Heart right ventricle (tissue), 16 donors: ENCODE measurements around the gene WNT5B. TPM values are rescaled to one million over a fixed set of nuclear protein-coding genes. Genes with fewer than 3 reads are reported as not detected.

ENCODE experiments used
- ATAC-seq, 8 donors: fragments of 200-7000 bp; cut with Tn5 transposase; one replicate each; pipeline ENCODE4 v1.9.1; 2020; ENCODE audit warnings: mild to moderate bottlenecking in 8 of 8, moderate library complexity in 8 of 8, moderate number of reproducible peaks in 1 of 8
- DNase-seq, 2 donors: peaks; one replicate each; pipeline ENCODE4 v3.0.0-alpha.2; 2020
- H3K27ac ChIP-seq, 10 donors: fragments of 200-600 bp; sonication (generic) in 2 of 10; one replicate each; pipeline versions ENCODE4 v1.5.0 to v1.8.0; 2020 to 2022; ENCODE audit warnings: mild to moderate bottlenecking in 3 of 10
- H3K27me3 ChIP-seq, 7 donors: fragments of 200-600 bp; one replicate each; pipeline ENCODE4 v1.8.0; 2021 to 2022; ENCODE audit warnings: mild to moderate bottlenecking in 2 of 7
- H3K36me3 ChIP-seq, 9 donors: fragments of 200-600 bp; sonication (generic) in 1 of 9; one replicate each; pipeline versions ENCODE4 v1.5.0 to v1.8.0; 2020 to 2022; ENCODE audit warnings: mild to moderate bottlenecking in 2 of 9
- H3K4me1 ChIP-seq, 9 donors: fragments of 200-600 bp; sonication (generic) in 1 of 9; one replicate each; pipeline versions ENCODE4 v1.5.0 to v1.8.0; 2020 to 2022; ENCODE audit warnings: mild to moderate bottlenecking in 4 of 9
- H3K4me3 ChIP-seq, 10 donors: fragments of 200-600 bp; sonication (generic) in 2 of 10; one replicate each; pipeline versions ENCODE4 v1.5.0 to v1.8.0; 2020 to 2022; ENCODE audit warnings: mild to moderate bottlenecking in 7 of 10, moderate library complexity in 2 of 10
- H3K9me3 ChIP-seq, 11 donors: fragments of 200-600 bp in 10 of 11; sonication (generic) in 2 of 11; one replicate each; pipeline versions ENCODE4 v1.5.0 to v1.8.0; 2013 to 2022; ENCODE audit warnings: mild to moderate bottlenecking in 2 of 11, control low read depth in 1 of 11, moderate library complexity in 1 of 11
- WGBS, 2 donors: extraction: QIAGEN DNeasy Blood & Tissue Kit; methylation state at CpG; one replicate each; pipeline ENCODE4 v1.1.7; 2013; ENCODE audit warnings: inconsistent platforms in 1 of 2; 5-methylcytosine and 5-hydroxymethylcytosine counted together
- intact Hi-C, 10 donors: fragments of 100-400 bp; cut with DNase I; formaldehyde crosslinking; loops; one replicate each; pipeline versions ENCODE4 v1.11.1 to v1.14.2; 2022
- polyA plus RNA-seq, 2 donors: library from polyadenylated mRNA; stranded (reverse); fragments of 200-250 nt; gene quantifications; one replicate each; pipeline ENCODE4 v1.2.3, GENCODE V29; 2013
- total RNA-seq, 10 donors: library from RNA; stranded (reverse); fragmentation: NEBNext Ultra II Directional in 3 of 10; extraction: Animal tissue kit (Norgen Biotek cat#: 25700) in 3 of 10; gene quantifications; one replicate each; pipeline versions ENCODE4 v1.2.1 to v1.2.4, GENCODE V29; 2021 to 2023
- TF ChIP-seq, protein P1 (sequence below), 9 donors: fragments of 200-600 bp; sonication (generic) in 2 of 9; IDR thresholded peaks; one replicate each; pipeline versions ENCODE4 v1.5.0 to v1.8.0; 2021 to 2022; ENCODE audit warnings: antibody characterized with exemption in 9 of 9, mild to moderate bottlenecking in 5 of 9, moderate library complexity in 1 of 9
- donor health status: Arrhythmogenic right ventricular cardiomyopathy.
- donor health status: ischemic (EF 13 %, LVEDD 7.1; RV severe dilation, severe dysfunction).
- donor health status: healthy with polysubstance abuse.
- donor health status: DM: no; HTN: yes; CAD: no.
- donor health status: DM: no; HTN: no; CAD: no.
- donor health status: ischemic (EF 25% LVEDD 6.9; RV normal size, moderate dysfunction).
- donor health status: ischemic (EF 25% LVEDD 5.7; RV mildly dilated, moderate dysfunction).
- donor health status: healthy.
- donor health status: DM: yes; HTN: yes; CAD: no.
- donor health status: Ischemic cardiomyopathy.
- donor health status: ischemic (EF 35%, LVEDD 5.7; RV mildly dilated, moderate dysfunction).
- donor health status: nonischemic (EF 11% LVEDD 7.7; RV severe dilation, severe dysfunction).
- donor health status: DM: yes; HTN: yes; CAD: no.
- donor health status: PGD.
- donor health status: ischemic (EF 29% LVEDD 5.4; RV normal size, mild dysfunction).
- donor health status: nonischemic (EF 23%, LVEDD 6.1; RV moderate dilation, normal function).

WNT5B gene
- total and polyA plus RNA-seq, 12 donors, result 0.34 to 2.5 (median 1.6) TPM

DNA sequence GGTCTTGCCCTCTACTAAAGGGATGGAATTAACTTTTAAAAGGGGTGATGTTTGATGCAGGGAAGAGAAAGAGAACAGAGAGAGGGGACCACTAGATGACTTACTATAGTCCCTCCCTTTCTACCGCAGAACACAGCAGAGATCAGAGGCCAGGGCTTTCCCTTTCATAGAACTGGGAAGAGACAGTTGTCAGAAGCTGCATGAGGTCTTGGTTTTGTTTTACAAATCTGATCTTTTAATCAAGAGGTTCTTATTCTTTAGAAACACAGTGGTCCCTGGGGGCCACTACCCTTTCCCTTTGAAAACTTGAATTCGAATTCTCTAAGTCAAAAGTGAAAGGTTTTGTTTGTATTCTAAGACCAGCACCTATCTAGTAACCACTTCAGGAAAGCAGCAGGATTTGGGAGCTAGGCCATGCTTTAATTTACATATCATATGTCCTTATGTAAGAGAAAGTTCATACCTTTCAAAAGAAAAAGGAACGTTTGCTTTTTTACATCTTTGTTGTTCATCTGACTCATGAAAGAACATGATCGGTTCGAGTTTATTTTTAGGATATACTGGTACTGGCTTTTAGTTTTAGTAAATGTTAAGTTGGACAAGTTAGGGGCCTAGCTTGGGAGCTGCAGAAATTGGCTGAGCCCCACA is 41.0 kb upstream of the WNT5B start:
- Histone ChIP-seq H3K27me3 (no peaks in the 10 kb centered on the region), H3K4me3 (no peak overlapping the region), H3K4me1 (peaks cover 7 to 69% (median 60%) of the 10 kb centered on the region in 9 donors), H3K36me3 (peaks cover 0 to 19% (median 0%) of the 10 kb centered on the region in 9 donors), H3K9me3 (no peaks in the 10 kb centered on the region), H3K27ac (peak overlapping the region in 6 of 10 donors; percentile 11 to 81 (median 36))
- no peak for ATAC-seq
- WGBS, 2 donors, result 33 to 46% methylated on average over 5 of the region's 5 CpGs
- DNase-seq, result no peak
- intact Hi-C loops, result loop anchor here in 4 of 10 donors (5.0 to 10.0 kb wide), 4 partner anchors 633 to 1023 kb away; partner anchors contain the start of gene RAD52 (in 1 of the 4)
- TF ChIP-seq, protein P1, sequence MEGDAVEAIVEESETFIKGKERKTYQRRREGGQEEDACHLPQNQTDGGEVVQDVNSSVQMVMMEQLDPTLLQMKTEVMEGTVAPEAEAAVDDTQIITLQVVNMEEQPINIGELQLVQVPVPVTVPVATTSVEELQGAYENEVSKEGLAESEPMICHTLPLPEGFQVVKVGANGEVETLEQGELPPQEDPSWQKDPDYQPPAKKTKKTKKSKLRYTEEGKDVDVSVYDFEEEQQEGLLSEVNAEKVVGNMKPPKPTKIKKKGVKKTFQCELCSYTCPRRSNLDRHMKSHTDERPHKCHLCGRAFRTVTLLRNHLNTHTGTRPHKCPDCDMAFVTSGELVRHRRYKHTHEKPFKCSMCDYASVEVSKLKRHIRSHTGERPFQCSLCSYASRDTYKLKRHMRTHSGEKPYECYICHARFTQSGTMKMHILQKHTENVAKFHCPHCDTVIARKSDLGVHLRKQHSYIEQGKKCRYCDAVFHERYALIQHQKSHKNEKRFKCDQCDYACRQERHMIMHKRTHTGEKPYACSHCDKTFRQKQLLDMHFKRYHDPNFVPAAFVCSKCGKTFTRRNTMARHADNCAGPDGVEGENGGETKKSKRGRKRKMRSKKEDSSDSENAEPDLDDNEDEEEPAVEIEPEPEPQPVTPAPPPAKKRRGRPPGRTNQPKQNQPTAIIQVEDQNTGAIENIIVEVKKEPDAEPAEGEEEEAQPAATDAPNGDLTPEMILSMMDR (IDR thresholded peaks at IDR 0.05), result no peak

GRCh38 chr12:1588575-1588947 is 40.5 kb upstream of the WNT5B start:
- WGBS, 2 donors, result 83 to 86% methylated on average over 3 of the region's 3 CpGs
- ATAC-seq (no peak), DNase-seq (no peak)
- H3K4me3 ChIP-seq, result no peak overlapping the region
- H3K9me3 ChIP-seq, result no peaks in the 10 kb centered on the region
- no peaks in the 10 kb centered on the region for H3K27me3 ChIP-seq
- peaks cover 4 to 70% (median 61%) of the 10 kb centered on the region in 9 donors for H3K4me1 ChIP-seq
- peak overlapping the region in 5 of 10 donors; percentile 18 to 81 (median 39) for H3K27ac ChIP-seq
- H3K36me3 ChIP-seq, result peaks cover 0 to 19% (median 0%) of the 10 kb centered on the region in 9 donors
- TF ChIP-seq, protein P1 (IDR thresholded peaks at IDR 0.05), result no peak
- intact Hi-C loops, result loop anchor here in 4 of 10 donors (5.0 to 10.0 kb wide), 4 partner anchors 634 to 1024 kb away; partner anchors contain the start of gene RAD52 (in 1 of the 4)

GRCh38 chr12:1590221-1590979 is 38.6 kb upstream of the WNT5B start:
- intact Hi-C loops, result loop anchor here in 1 of 10 donors (10.0 kb wide), 1 partner anchor 776 kb away; no protein-coding TSS in a partner anchor
- DNase-seq (peak in 1 of 2 donors; percentile 25), ATAC-seq (peak in 4 of 8 donors; percentile 4 to 44 (median 20))
- Histone ChIP-seq H3K4me1 (peaks cover 4 to 72% (median 65%) of the 10 kb centered on the region in 9 donors), H3K27me3 (no peaks in the 10 kb centered on the region), H3K36me3 (peaks cover 0 to 18% (median 0%) of the 10 kb centered on the region in 9 donors), H3K4me3 (peak overlapping the region in 9 of 10 donors; percentile 11 to 98 (median 87)), H3K27ac (peak overlapping the region in 9 of 10 donors; percentile 17 to 96 (median 81)), H3K9me3 (no peaks in the 10 kb centered on the region)
- TF ChIP-seq, protein P1 (IDR thresholded peaks at IDR 0.05), result no peak
- 37 to 52% methylated on average over 12 of the region's 12 CpGs for WGBS, 2 donors

GRCh38 chr12:1591034-1591433 is 38.0 kb upstream of the WNT5B start:
- H3K4me1 ChIP-seq, result peaks cover 4 to 78% (median 70%) of the 10 kb centered on the region in 9 donors
- H3K27ac ChIP-seq, result peak overlapping the region in 9 of 10 donors; percentile 17 to 96 (median 81)
- intact Hi-C loops, result loop anchor here in 1 of 10 donors (10.0 kb wide), 1 partner anchor 776 kb away; no protein-coding TSS in a partner anchor
- no peaks in the 10 kb centered on the region for H3K27me3 ChIP-seq
- peaks cover 0 to 11% (median 0%) of the 10 kb centered on the region in 9 donors for H3K36me3 ChIP-seq
- 19 to 37% methylated on average over 3 of the region's 3 CpGs for WGBS, 2 donors
- DNase-seq (no peak), ATAC-seq (no peak)
- H3K4me3 ChIP-seq, result peak overlapping the region in 9 of 10 donors; percentile 11 to 98 (median 87)
- no peaks in the 10 kb centered on the region for H3K9me3 ChIP-seq
- TF ChIP-seq, protein P1 (IDR thresholded peaks at IDR 0.05), result peak in 1 of 9 donors; percentile 12
